ENCODE data around the gene AARS1. TPM values are rescaled to one million over a fixed set of nuclear protein-coding genes. Genes with fewer than 3 reads are reported as not detected.
A peak's percentile ranks its signal among the peaks of the same experiment; 100 is the strongest.

AARS1 gene
- polyA plus RNA-seq, 2 of the 4 experiments (the other 2 are of a cell fraction) = 134 to 344 TPM

DNA sequence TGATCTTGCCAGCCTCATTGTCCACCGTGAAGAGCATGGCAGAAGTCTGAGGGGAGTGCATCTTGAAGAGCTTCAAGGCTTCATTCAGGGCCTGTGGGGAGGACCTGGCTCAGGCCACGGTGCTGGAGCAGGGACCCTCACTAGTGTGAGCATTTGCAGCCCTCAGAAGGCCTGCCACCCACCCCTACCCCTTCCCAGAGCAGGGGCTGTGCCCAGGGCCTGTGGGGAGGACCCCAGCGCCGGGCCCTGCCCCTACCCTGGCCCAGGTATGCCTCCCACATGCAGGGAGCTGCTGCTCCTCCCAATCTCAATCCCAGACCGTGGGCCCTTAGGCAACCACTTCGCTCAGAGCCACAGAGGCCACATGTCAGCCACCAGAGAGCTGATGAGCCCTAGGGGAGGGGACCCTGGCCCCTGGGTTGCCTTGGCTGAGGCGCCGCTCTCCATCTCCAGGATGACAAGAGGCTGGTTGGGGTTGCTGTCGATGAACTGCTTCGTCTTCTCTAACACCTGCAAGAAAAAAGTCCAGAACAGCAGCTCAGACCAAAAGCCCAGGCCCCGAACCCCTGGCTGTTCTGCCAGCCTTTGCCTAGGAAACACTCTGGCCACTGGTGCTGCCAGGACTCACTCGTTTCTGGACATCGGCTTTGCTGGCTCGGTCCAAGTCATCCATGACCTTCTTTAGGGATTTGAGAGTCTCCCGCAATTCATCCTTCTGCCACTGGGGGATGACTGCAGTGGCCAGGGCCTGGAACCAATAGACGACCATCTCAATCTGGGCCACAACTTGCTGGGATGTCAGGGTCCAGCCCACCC is 35.8 kb downstream of the AARS1 start:
- ATAC-seq = peak; percentile 25 to 63; a peak in 4 of 6 replicates

DNA sequence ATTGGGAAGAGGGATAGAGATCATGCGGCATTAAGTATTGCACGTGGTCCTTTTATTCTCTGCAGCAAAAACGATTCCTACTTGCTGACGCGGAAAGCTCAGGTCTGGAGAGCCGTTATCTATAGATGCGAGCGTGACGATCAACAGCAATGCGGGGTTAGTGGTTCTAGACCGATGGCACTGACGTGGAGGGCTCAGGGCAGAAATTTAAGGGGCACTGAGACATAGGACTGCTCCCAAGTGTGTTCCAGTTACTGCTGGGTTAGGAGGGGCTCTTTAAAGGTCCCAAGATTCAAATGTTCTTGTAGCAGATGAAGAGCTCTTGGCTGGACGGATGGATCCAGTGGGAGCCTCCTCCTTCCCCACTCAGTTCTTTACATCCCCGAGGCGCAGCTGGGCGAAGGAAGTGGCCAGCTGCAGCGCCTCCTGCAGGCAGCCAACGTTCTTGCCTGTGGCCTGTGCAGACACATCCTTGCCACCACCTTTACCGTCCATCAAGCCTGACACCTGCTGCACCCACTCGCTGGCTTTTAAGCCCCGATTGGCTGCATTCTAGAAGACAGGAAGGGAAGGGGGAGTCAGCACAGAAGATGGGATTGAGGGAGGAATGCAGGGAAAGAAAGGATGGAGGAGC is 36.8 kb downstream of the AARS1 start:
- WGBS (ENCODE audit: missing lambda C conversion rate) = 76% methylated on average over 21 of the region's 21 CpGs
- DNase-seq (ENCODE audit: low read depth in 1 of 2, low spot score in 1 of 2) = peak; percentile 30 to 54
- ChIA-PET POLR2A (interaction anchor here (0.5 to 1.4 kb wide), 3 partner anchors 13 to 37 kb away, joined by 3 to 4 read pairs (median 3); partner anchors contain the start of gene AARS1), CTCF (interaction anchor here (0.6 to 4.8 kb wide), 16 partner anchors 8 to 401 kb away, joined by 3 to 53 read pairs (median 4); partner anchors contain the start of gene DDX19B)
- ATAC-seq = peak; percentile 39 to 59; a peak in 5 of 6 replicates
- Histone ChIP-seq H3K4me1 (peaks cover 11% of the 10 kb centered on the region), H3K4me3 (no peak overlapping the region), H3K4me2 (no peak overlapping the region), H3K27ac (no peak overlapping the region), H3K9me3 (no peaks in the 10 kb centered on the region)
- no peak for FAIRE-seq
- TF ChIP-seq RCOR1 (IDR thresholded peaks at IDR 0.05; ENCODE audit: low read depth, low read length) = no peak
- TF ChIP-seq, protein P1, sequence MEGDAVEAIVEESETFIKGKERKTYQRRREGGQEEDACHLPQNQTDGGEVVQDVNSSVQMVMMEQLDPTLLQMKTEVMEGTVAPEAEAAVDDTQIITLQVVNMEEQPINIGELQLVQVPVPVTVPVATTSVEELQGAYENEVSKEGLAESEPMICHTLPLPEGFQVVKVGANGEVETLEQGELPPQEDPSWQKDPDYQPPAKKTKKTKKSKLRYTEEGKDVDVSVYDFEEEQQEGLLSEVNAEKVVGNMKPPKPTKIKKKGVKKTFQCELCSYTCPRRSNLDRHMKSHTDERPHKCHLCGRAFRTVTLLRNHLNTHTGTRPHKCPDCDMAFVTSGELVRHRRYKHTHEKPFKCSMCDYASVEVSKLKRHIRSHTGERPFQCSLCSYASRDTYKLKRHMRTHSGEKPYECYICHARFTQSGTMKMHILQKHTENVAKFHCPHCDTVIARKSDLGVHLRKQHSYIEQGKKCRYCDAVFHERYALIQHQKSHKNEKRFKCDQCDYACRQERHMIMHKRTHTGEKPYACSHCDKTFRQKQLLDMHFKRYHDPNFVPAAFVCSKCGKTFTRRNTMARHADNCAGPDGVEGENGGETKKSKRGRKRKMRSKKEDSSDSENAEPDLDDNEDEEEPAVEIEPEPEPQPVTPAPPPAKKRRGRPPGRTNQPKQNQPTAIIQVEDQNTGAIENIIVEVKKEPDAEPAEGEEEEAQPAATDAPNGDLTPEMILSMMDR (IDR thresholded peaks at IDR 0.05) = peak; percentile 37; the same call in 2 of the 3 replicates
- TF ChIP-seq RAD21 (conservative IDR thresholded peaks at IDR 0.05 in 1 of 2, IDR thresholded peaks at IDR 0.05 in 1 of 2) = 0 out of 5 replicates have a peak, but pooled peaks of 1 of the 2 experiments have one; percentile 4

More for the DNA sequence above, 35.8 kb downstream of the AARS1 start:
- Histone ChIP-seq H3K27ac (no peak overlapping the region), H3K4me2 (no peak overlapping the region), H3K9me3 (no peaks in the 10 kb centered on the region), H3K4me1 (peaks cover 11% of the 10 kb centered on the region), H3K4me3 (no peak overlapping the region)
- WGBS (ENCODE audit: missing lambda C conversion rate) = 78% methylated on average over 13 of the region's 16 CpGs
- CTCF ChIA-PET = interaction anchor here (0.5 to 4.8 kb wide), 10 partner anchors 10 to 348 kb away, joined by 3 to 53 read pairs (median 6); no protein-coding TSS in a partner anchor
- TF ChIP-seq, protein P1 (IDR thresholded peaks at IDR 0.05) = peak; percentile 36
- TF ChIP-seq ZC3H11A (IDR thresholded peaks at IDR 0.05) = 0 out of 2 replicates have a peak, but pooled peaks have one; percentile 5
- TF ChIP-seq, protein P2, sequence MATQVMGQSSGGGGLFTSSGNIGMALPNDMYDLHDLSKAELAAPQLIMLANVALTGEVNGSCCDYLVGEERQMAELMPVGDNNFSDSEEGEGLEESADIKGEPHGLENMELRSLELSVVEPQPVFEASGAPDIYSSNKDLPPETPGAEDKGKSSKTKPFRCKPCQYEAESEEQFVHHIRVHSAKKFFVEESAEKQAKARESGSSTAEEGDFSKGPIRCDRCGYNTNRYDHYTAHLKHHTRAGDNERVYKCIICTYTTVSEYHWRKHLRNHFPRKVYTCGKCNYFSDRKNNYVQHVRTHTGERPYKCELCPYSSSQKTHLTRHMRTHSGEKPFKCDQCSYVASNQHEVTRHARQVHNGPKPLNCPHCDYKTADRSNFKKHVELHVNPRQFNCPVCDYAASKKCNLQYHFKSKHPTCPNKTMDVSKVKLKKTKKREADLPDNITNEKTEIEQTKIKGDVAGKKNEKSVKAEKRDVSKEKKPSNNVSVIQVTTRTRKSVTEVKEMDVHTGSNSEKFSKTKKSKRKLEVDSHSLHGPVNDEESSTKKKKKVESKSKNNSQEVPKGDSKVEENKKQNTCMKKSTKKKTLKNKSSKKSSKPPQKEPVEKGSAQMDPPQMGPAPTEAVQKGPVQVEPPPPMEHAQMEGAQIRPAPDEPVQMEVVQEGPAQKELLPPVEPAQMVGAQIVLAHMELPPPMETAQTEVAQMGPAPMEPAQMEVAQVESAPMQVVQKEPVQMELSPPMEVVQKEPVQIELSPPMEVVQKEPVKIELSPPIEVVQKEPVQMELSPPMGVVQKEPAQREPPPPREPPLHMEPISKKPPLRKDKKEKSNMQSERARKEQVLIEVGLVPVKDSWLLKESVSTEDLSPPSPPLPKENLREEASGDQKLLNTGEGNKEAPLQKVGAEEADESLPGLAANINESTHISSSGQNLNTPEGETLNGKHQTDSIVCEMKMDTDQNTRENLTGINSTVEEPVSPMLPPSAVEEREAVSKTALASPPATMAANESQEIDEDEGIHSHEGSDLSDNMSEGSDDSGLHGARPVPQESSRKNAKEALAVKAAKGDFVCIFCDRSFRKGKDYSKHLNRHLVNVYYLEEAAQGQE (IDR thresholded peaks at IDR 0.05) = no peak
- no peak for TF ChIP-seq FOSB (CRISPR knock-in tag; IDR thresholded peaks at IDR 0.05)
- TF ChIP-seq FOSL2 (IDR thresholded peaks at IDR 0.05) = no peak
- TF ChIP-seq FOSL2 (CRISPR knock-in tag; IDR thresholded peaks at IDR 0.05) = no peak
- peak; percentile 56 to 61 for DNase-seq (ENCODE audit: low read depth in 1 of 2, low spot score in 1 of 2)
- FAIRE-seq = no peak
- POLR2A ChIA-PET = interaction anchor here (0.7 to 1.4 kb wide), 2 partner anchors 12 to 14 kb away, joined by 3 read pairs; no protein-coding TSS in a partner anchor

Data from A549 (cell line).